GM12878 (cell line): ENCODE data around the gene MGME1. TPM values are rescaled to one million over a fixed set of nuclear protein-coding genes. Genes with fewer than 3 reads are reported as not detected.

Source experiments
- CHD4 ChIP-seq: fragments of 200-600 bp; sonication (generic); IDR thresholded peaks from 2 replicates; pipeline ENCODE4 v1.6.1; 2016; ENCODE audit warnings: mild to moderate bottlenecking
- CREM ChIP-seq: IDR thresholded peaks from 2 replicates; pipeline ENCODE4 v1.6.1; 2014; ENCODE audit warnings: antibody characterized with exemption, low read depth
- HDGF ChIP-seq: fragments of 450-650 bp; IDR thresholded peaks from 2 replicates; pipeline ENCODE4 v1.6.1; 2016; ENCODE audit warnings: antibody characterized with exemption
- IKZF1 ChIP-seq: fragments of 450-650 bp; conservative IDR thresholded peaks from 2 replicates; pipeline ENCODE4 v1.6.1; 2017; ENCODE audit warnings: antibody characterized with exemption, mild to moderate bottlenecking
- IKZF2 ChIP-seq, 2 experiments: fragments of 450-650 bp; IDR thresholded peaks; 2 replicates each; pipeline ENCODE4 v1.6.1; 2017; ENCODE audit warnings: mild to moderate bottlenecking in 2 of 2, moderate library complexity in 2 of 2
- JUNB ChIP-seq: IDR thresholded peaks from 2 replicates; pipeline ENCODE4 v1.6.1; 2016; ENCODE audit warnings: antibody characterized with exemption, mild to moderate bottlenecking
- MEF2A ChIP-seq: IDR thresholded peaks from 2 replicates; pipeline ENCODE4 v1.6.1; 2011; ENCODE audit warnings: low read depth, mild to moderate bottlenecking, low read length, moderate library complexity; ENCODE audit not compliant: insufficient read depth
- MYB ChIP-seq: fragments of 150-350 bp; IDR thresholded peaks from 2 replicates; pipeline ENCODE4 v1.6.1; 2014; ENCODE audit warnings: mild to moderate bottlenecking, low read depth, low read length, borderline replicate concordance
- MYC ChIP-seq: IDR thresholded peaks from 2 replicates; pipeline ENCODE4 v1.6.1; 2011; ENCODE audit warnings: mild to moderate bottlenecking, low read length, moderate library complexity, inconsistent platforms; ENCODE audit not compliant: insufficient read depth, insufficient replicate concordance, insufficient read length, severe bottlenecking
- NFXL1 ChIP-seq: fragments of 450-650 bp; IDR thresholded peaks from 2 replicates; pipeline ENCODE4 v1.6.1; 2017; ENCODE audit warnings: antibody characterized with exemption, mild to moderate bottlenecking, borderline replicate concordance
- RFX5 ChIP-seq: IDR thresholded peaks from 2 replicates; pipeline ENCODE4 v1.6.1; 2011; ENCODE audit warnings: low read depth, low read length, improper control_type of control experiment
- SIN3A ChIP-seq: IDR thresholded peaks from 2 replicates; pipeline ENCODE4 v1.6.1; 2012; ENCODE audit warnings: low read depth, low read length, improper control_type of control experiment
- SMAD5 ChIP-seq: IDR thresholded peaks from 2 replicates; pipeline ENCODE4 v1.6.1; 2016; ENCODE audit warnings: antibody characterized with exemption, low read depth
- SMC3 ChIP-seq: IDR thresholded peaks from 2 replicates; pipeline ENCODE4 v1.6.1; 2011; ENCODE audit warnings: low read length, improper control_type of control experiment, borderline replicate concordance
- STAT3 ChIP-seq: IDR thresholded peaks from 2 replicates; pipeline ENCODE4 v1.6.1; 2011; ENCODE audit warnings: low read depth, low read length, improper control_type of control experiment
- SUZ12 ChIP-seq: fragments of 200-600 bp; sonication (generic); IDR thresholded peaks from one replicate; pipeline ENCODE4 v1.6.1; 2018; ENCODE audit warnings: antibody characterized with exemption, mild to moderate bottlenecking; ENCODE audit not compliant: unreplicated experiment
- YY1 ChIP-seq: IDR thresholded peaks from 2 replicates; pipeline ENCODE4 v1.6.1; 2011; ENCODE audit warnings: low read depth, mild to moderate bottlenecking, low read length
- ZSCAN29 ChIP-seq: fragments of 450-650 bp; IDR thresholded peaks from 2 replicates; pipeline ENCODE4 v1.6.1; 2017; ENCODE audit warnings: mild to moderate bottlenecking, moderate library complexity
- polyA plus RNA-seq, 11 experiments: library from polyadenylated mRNA; depleted of rRNA in 4 of 11; unstranded in 6 of 11; stranded (reverse) in 5 of 11; fragments of >200 nt; fragmentation: Nextera tagmentation in 4 of 11; fragmentation: Illumina TruSeq in 1 of 11; extraction: Ambion mirVana in 4 of 11; extraction: Trizol in 1 of 11; gene quantifications; 1 replicate in 1 of 11; 2 replicates in 10 of 11; pipeline versions ENCODE4 v1.2.1 to v1.2.3, GENCODE V29; 2011 to 2016; ENCODE audit warnings: inconsistent platforms in 2 of 11, missing spikeins in 2 of 11, low read depth in 1 of 11
- total RNA-seq, 4 experiments: library from RNA; depleted of rRNA in 3 of 4; stranded (reverse); fragments of >200 nt in 3 of 4; fragmentation: Illumina TruSeq in 1 of 4; extraction: Trizol in 1 of 4; gene quantifications; 2 replicates each; pipeline versions ENCODE4 v1.2.1 to v1.2.3, GENCODE V29; 2013 to 2021
- TF ChIP-seq, protein P1 (sequence below): fragments of 450-650 bp; formaldehyde crosslinking; IDR thresholded peaks from 2 replicates; pipeline ENCODE4 v1.4.0; 2022; ENCODE audit warnings: mild to moderate bottlenecking, moderate library complexity
- TF ChIP-seq, protein P2 (sequence below): fragments of 150-350 bp; IDR thresholded peaks from 2 replicates; pipeline ENCODE4 v1.6.1; 2016; ENCODE audit warnings: low read depth, low read length
- TF ChIP-seq, protein P3 (sequence below): IDR thresholded peaks from 2 replicates; pipeline ENCODE4 v1.6.1; 2012; ENCODE audit warnings: mild to moderate bottlenecking, low read depth, low read length

The MGME1 gene
- total and polyA plus RNA-seq, 10 of the 15 experiments (the other 5 are each of a cell fraction or from before 2014, with no cell fraction given) = 13.4 to 44.8 (median 30.6) TPM

DNA sequence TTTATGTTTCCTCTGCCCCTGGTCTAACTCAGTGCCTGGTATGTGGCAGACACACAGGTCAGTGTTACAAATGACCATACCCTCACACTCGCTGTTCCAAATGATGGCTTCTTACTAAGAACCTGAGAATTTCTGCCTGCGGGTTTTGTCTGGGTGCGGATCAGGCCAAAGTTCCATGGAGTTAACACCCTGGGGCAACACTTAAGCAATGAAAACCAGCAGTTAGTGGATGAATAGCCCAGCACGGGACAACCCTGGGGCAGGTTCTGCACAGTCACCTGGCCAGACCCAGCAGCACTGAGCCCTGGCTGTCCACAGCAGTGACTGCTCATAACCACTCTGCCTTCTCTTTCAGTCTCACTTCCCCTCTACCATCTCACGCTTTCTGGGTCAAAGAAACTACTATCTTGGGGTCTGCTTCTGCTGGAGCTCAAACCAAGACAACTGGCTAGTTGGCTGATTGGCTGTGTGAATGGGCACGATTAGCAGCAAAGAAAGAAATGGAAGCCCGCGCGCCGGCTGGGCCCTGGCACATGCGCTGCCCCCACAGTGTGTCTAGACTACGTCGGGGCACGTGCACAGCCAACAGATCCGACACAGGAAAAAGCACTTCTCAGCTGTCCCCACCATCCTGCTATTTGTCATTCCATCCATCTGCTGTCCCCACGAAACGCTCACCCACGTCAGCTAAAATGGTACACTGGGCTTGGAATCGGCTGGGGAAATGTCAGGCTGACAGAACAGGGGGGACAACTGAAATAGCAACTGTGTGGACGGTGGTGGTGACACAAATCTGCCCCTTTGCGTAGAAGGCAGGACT lies 36.6 kb downstream of the MGME1 start (continued):
- TF ChIP-seq, protein P1, sequence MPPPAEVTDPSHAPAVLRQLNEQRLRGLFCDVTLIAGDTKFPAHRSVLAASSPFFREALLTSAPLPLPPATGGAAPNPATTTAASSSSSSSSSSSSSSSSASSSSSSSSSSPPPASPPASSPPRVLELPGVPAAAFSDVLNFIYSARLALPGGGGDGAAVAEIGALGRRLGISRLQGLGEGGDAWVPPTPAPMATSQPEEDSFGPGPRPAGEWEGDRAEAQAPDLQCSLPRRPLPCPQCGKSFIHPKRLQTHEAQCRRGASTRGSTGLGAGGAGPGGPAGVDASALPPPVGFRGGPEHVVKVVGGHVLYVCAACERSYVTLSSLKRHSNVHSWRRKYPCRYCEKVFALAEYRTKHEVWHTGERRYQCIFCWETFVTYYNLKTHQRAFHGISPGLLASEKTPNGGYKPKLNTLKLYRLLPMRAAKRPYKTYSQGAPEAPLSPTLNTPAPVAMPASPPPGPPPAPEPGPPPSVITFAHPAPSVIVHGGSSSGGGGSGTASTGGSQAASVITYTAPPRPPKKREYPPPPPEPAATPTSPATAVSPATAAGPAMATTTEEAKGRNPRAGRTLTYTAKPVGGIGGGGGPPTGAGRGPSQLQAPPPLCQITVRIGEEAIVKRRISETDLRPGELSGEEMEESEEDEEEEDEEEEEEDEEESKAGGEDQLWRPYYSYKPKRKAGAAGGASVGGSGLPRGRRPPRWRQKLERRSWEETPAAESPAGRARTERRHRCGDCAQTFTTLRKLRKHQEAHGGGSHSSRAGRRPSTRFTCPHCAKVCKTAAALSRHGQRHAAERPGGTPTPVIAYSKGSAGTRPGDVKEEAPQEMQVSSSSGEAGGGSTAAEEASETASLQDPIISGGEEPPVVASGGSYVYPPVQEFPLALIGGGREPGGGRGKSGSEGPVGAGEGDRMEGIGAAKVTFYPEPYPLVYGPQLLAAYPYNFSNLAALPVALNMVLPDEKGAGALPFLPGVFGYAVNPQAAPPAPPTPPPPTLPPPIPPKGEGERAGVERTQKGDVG (CRISPR knock-in tag) = no peak
- TF ChIP-seq HDGF = no peak
- TF ChIP-seq YY1 = no peak; the same call in 1 of the 2 replicates
- no peak for TF ChIP-seq MYC
- TF ChIP-seq STAT3 = no peak
- TF ChIP-seq SIN3A = 0 out of 2 replicates have a peak, but pooled peaks have one; percentile 50
- TF ChIP-seq CREM = peak; percentile 34; the same call in 1 of the 2 replicates
- peak; percentile 61 to 77 for TF ChIP-seq IKZF2 (IDR thresholded peaks at IDR 0.05)
- TF ChIP-seq RFX5 = no peak
- TF ChIP-seq ZSCAN29 = no peak
- TF ChIP-seq, protein P2, sequence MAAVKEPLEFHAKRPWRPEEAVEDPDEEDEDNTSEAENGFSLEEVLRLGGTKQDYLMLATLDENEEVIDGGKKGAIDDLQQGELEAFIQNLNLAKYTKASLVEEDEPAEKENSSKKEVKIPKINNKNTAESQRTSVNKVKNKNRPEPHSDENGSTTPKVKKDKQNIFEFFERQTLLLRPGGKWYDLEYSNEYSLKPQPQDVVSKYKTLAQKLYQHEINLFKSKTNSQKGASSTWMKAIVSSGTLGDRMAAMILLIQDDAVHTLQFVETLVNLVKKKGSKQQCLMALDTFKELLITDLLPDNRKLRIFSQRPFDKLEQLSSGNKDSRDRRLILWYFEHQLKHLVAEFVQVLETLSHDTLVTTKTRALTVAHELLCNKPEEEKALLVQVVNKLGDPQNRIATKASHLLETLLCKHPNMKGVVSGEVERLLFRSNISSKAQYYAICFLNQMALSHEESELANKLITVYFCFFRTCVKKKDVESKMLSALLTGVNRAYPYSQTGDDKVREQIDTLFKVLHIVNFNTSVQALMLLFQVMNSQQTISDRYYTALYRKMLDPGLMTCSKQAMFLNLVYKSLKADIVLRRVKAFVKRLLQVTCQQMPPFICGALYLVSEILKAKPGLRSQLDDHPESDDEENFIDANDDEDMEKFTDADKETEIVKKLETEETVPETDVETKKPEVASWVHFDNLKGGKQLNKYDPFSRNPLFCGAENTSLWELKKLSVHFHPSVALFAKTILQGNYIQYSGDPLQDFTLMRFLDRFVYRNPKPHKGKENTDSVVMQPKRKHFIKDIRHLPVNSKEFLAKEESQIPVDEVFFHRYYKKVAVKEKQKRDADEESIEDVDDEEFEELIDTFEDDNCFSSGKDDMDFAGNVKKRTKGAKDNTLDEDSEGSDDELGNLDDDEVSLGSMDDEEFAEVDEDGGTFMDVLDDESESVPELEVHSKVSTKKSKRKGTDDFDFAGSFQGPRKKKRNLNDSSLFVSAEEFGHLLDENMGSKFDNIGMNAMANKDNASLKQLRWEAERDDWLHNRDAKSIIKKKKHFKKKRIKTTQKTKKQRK = no peak
- TF ChIP-seq SMC3 = no peak
- TF ChIP-seq, protein P3, sequence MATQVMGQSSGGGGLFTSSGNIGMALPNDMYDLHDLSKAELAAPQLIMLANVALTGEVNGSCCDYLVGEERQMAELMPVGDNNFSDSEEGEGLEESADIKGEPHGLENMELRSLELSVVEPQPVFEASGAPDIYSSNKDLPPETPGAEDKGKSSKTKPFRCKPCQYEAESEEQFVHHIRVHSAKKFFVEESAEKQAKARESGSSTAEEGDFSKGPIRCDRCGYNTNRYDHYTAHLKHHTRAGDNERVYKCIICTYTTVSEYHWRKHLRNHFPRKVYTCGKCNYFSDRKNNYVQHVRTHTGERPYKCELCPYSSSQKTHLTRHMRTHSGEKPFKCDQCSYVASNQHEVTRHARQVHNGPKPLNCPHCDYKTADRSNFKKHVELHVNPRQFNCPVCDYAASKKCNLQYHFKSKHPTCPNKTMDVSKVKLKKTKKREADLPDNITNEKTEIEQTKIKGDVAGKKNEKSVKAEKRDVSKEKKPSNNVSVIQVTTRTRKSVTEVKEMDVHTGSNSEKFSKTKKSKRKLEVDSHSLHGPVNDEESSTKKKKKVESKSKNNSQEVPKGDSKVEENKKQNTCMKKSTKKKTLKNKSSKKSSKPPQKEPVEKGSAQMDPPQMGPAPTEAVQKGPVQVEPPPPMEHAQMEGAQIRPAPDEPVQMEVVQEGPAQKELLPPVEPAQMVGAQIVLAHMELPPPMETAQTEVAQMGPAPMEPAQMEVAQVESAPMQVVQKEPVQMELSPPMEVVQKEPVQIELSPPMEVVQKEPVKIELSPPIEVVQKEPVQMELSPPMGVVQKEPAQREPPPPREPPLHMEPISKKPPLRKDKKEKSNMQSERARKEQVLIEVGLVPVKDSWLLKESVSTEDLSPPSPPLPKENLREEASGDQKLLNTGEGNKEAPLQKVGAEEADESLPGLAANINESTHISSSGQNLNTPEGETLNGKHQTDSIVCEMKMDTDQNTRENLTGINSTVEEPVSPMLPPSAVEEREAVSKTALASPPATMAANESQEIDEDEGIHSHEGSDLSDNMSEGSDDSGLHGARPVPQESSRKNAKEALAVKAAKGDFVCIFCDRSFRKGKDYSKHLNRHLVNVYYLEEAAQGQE = no peak
- no peak for TF ChIP-seq CHD4
- TF ChIP-seq SUZ12 = no peak
- 0 out of 2 replicates have a peak, but pooled peaks have one; percentile 19 for TF ChIP-seq MYB
- TF ChIP-seq SMAD5 = no peak
- 0 out of 2 replicates have a peak, but pooled peaks have one; percentile 50 for TF ChIP-seq MEF2A
- no peak; the same call in 1 of the 2 replicates for TF ChIP-seq JUNB
- TF ChIP-seq NFXL1 = no peak
- TF ChIP-seq IKZF1 = peak; percentile 77
